GM18520 (cell line): ENCODE measurements around the gene SDC1.

Experiments used
- ATAC-seq: cut with Tn5 transposase; IDR thresholded peaks from one replicate; pipeline ENCODE4 v1.9.1; 2021; ENCODE audit not compliant: unreplicated experiment

Gene SDC1

GRCh38 chr2:20173496-20174402 is 51.2 kb downstream of the SDC1 start:
- ATAC-seq = no peak

DNA sequence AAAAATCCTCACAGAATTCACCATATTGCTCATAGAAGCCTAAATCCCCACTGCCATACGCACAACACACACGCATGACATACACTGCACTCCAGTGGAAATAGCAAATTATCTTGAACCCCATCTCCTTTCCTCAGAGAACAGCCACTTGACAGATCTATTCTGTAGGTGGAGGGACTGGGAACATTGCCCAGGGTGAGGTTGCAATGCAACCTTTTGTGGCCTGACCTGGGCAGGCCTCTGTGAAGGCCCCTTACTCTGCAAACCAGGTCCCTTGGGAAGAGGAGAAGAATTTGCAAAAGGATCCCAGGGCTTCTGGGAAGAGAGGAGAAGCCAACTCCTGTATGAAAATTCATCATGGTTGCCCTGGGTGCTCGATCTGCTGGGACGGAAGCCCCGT is 51.9 kb downstream of the SDC1 start:
- no peak for ATAC-seq

DNA sequence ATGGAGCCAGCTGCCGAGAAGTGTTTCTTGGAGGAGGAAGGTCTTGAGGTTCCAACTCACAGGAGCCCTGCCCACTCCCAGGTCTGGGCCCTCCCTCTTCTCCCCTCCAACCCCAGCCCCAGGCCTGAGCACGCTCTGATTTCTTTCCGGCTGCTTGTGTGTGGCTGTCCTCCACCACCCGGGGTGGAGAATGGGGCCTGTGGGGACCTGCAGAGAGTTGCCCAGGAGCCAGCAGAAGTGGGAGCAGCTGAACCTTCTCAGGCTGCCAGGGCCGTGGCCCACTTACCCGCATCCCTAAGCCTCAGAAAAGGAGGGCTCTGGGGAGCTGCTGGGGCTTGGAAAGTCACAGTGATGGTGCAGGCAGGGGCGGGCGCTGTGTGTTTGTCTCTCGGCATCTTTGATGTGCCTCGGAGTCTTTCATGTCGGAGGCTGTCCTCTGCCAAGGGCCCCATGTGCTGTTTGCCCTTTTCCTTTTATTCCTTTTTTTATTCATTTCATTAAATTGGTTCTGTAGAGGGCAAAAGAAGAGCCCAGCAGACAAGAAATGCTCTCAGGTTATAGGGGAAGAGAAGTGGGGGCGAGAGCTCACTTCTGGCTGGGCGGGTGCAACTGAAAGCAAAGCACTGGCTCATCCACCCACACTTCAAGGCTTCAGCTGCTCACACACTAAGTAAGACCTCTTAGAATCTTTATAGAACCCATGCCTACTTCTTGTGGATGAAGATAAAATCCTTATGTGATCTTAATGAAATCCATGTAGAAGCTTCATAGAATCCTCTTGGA is 52.5 kb downstream of the SDC1 start:
- no peak for ATAC-seq

GRCh38 chr2:20171445-20171977 is 53.4 kb downstream of the SDC1 start:
- ATAC-seq = no peak

- no peak for ATAC-seq
Measured at GRCh38 chr2:20170704-20171250, 54.2 kb downstream of the SDC1 start.

DNA sequence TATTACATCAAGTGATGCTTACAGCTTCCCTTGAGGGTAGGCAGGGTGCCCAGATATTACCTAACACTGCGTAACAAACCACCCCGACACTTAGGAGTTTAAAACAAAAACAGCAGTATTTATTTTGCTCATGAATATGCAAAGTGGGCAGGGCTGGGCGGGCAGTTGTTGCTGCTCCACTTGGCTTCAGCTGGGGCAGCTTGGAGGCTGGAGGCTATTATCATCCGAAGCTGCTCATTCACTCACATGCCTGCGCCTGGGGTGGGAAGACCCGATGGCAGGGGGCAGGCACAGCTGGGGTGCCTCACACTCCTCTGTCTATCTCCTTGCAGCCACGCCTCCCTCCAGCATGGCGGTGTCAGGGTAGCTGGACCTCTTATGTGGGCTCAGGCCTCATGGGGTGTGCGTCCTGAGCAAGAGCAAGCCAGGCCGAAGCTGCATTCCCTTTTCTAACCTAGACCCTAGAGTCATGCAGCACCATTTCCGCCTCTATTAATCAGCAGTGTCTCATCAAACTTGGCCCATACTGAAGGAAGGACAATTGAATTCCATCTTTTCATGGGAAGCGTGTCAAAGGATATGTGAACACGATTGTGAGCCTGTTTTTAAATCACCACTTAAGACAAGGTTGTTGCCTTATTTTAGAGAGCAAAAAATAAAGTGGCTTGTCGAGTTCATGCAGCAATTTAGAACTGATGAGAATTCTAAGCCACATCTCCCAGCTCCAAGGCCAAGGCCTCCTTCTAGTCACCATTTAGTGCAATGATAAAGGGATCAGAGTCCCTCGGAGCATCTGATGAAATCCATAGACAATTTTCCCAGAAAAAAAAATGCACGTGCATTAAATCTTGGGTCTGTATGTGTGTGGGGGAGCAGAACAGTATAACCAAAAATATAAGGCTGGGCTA is 54.9 kb downstream of the SDC1 start:
- no peak for ATAC-seq

- ATAC-seq = no peak
Measured at GRCh38 chr2:20168727-20169696, 55.9 kb downstream of the SDC1 start.

GRCh38 chr2:20168048-20168726 is 56.7 kb downstream of the SDC1 start:
- no peak for ATAC-seq

- no peak for ATAC-seq
Measured at GRCh38 chr2:20167356-20167755, 57.6 kb downstream of the SDC1 start.

- ATAC-seq = no peak
Measured at GRCh38 chr2:20165677-20166509, 59.0 kb downstream of the SDC1 start.

DNA sequence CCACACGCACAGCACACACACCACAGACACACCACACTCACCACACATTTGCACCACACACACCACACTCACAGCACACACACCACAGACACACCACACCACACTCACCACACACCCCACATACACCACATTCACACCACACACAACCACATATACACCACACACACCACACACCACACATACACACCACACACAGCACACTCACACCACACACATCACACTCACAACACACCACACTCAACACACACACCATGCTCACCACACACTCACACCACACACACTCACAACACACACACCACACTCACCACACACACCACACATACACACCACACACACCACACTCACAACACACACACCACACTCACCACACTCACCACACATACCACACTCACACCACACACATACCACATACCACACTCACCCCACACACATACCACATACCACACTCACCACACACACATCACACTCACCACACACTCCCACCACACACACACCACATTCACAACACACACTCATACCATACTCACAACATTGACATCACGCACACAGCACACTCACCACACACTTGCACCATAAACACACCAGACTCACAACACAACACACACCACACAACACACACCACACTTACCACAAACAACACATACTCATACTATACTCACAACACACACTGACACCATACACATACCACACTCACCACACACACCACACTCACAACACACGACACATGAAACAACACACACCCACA is 60.0 kb downstream of the SDC1 start:
- ATAC-seq = no peak

GRCh38 chr2:20164061-20164733 is 60.7 kb downstream of the SDC1 start:
- no peak for ATAC-seq

DNA sequence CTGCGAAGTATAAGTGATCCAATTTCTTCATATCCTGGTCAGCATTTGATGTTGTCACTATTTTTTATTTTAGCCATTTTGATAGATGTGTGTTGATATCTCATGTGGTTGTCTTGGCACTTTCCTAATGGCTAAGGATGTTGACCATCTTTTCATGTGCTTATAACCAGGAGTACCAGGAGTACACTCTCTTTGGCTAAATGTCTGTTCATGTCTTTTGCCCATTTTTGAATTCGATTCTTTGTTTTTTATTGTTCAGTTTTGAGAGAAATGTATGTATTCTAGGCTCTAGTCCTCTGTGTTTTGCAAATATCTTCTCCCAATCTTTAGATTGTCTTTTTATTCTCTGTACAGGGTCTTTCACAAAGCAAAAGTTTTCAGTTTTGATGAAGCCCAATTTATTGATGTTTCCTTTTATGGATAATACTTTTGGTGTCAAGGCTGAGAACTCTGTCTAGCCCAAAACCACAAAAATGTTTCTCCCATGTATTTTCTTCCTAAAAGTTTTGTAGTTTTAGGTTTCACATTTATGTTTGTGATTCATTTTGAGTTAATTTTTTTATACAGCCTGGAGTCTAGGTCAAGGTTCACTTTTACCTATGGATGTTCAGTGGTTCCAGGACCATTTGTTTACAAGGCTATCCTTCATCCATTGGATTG is 65.4 kb downstream of the SDC1 start:
- ATAC-seq = no peak

DNA sequence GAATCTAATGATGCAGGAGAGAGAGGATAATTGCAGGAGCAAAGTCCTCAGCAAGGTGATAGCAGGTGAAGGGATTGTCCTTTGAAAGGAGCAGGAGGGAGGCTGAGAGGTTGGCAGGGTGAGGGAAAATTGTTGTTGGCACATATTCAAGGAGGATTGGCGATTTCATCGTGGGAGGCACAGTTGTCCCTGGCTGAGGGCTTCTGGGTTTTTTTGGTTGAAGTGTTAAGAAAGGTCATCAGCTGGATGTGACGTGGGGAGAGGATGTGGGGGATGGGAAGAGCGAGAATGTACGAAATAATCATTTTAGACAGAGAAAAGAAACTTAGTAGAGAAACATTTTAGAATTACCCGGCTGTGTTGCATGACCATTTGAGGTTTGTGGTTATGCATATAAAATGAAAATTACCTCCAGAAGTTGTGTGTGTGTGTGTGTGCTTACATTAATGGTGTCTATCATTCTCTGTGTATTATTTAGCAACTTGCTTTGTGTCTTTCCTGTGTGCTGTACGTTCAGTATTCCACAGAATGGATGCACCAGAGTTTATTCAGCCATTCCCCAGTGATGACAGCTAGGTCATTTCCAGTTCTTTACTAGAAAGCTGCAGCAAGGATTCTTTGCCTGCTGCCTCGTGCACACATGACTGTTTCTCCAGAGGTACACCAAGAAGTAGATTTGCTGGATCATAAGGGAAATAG is 67.6 kb downstream of the SDC1 start:
- ATAC-seq = no peak

GRCh38 chr2:20156836-20157192 is 68.1 kb downstream of the SDC1 start:
- no peak for ATAC-seq
